ENCODE data around the gene TACO1.

GRCh38 chr17:63568563-63568962 lies 32.1 kb upstream of the TACO1 start:
- TF ChIP-seq, protein P1, sequence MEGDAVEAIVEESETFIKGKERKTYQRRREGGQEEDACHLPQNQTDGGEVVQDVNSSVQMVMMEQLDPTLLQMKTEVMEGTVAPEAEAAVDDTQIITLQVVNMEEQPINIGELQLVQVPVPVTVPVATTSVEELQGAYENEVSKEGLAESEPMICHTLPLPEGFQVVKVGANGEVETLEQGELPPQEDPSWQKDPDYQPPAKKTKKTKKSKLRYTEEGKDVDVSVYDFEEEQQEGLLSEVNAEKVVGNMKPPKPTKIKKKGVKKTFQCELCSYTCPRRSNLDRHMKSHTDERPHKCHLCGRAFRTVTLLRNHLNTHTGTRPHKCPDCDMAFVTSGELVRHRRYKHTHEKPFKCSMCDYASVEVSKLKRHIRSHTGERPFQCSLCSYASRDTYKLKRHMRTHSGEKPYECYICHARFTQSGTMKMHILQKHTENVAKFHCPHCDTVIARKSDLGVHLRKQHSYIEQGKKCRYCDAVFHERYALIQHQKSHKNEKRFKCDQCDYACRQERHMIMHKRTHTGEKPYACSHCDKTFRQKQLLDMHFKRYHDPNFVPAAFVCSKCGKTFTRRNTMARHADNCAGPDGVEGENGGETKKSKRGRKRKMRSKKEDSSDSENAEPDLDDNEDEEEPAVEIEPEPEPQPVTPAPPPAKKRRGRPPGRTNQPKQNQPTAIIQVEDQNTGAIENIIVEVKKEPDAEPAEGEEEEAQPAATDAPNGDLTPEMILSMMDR (IDR thresholded peaks at IDR 0.05; ENCODE audit: low read depth, low read length) = no peak
- TF ChIP-seq MAX (IDR thresholded peaks at IDR 0.05; ENCODE audit: low read depth, low read length) = no peak
